DND-41 (cell line): ENCODE results near the gene DYNC1LI2.

Source experiments
- ATAC-seq: fragments of 200-7000 bp; cut with Tn5 transposase; 3 replicates; pipeline ENCODE4 v1.9.1; 2021; ENCODE audit warnings: low read depth; ENCODE audit not compliant: insufficient read depth
- DNase-seq: peaks from one replicate; pipeline ENCODE4 v3.0.0-alpha.2; 2020
- H2AFZ ChIP-seq: 2 replicates; pipeline ENCODE4 v1.6.0; 2012; ENCODE audit warnings: low read depth, low read length
- H3K27ac ChIP-seq: 2 replicates; pipeline ENCODE4 v1.5.1; 2012; ENCODE audit warnings: low read length, inconsistent platforms
- H3K27me3 ChIP-seq: fragments of 200-600 bp; sonication (generic); 2 replicates; pipeline ENCODE4 v1.6.0; 2012; ENCODE audit warnings: low read length, mild to moderate bottlenecking, inconsistent platforms; ENCODE audit not compliant: insufficient read depth, poor library complexity
- H3K36me3 ChIP-seq: 2 replicates; pipeline ENCODE4 v1.5.1; 2012; ENCODE audit warnings: low read length, inconsistent platforms; ENCODE audit not compliant: insufficient read depth
- H3K4me1 ChIP-seq: 2 replicates; pipeline ENCODE4 v1.5.1; 2012; ENCODE audit warnings: mild to moderate bottlenecking, low read length; ENCODE audit not compliant: insufficient read depth
- H3K4me2 ChIP-seq: 2 replicates; pipeline ENCODE4 v1.6.0; 2012; ENCODE audit warnings: mild to moderate bottlenecking, moderate library complexity, low read length, inconsistent platforms; ENCODE audit not compliant: insufficient read depth
- H3K4me3 ChIP-seq, 2 experiments: fragments of 200-600 bp in 1 of 2; shearing (Covaris generic) in 1 of 2; 2 replicates each; pipeline ENCODE4 v1.5.1; 2012 to 2016; ENCODE audit warnings: inconsistent platforms in 2 of 2, low read length in 2 of 2, mild to moderate bottlenecking in 2 of 2, low read depth in 1 of 2, moderate library complexity in 1 of 2
- H3K79me2 ChIP-seq: 2 replicates; pipeline ENCODE4 v1.6.0; 2012; ENCODE audit warnings: low read length, inconsistent platforms; ENCODE audit not compliant: insufficient read depth
- H3K9ac ChIP-seq: 2 replicates; pipeline ENCODE4 v1.6.0; 2012; ENCODE audit warnings: low read depth, mild to moderate bottlenecking, inconsistent platforms, low read length, moderate library complexity
- H3K9me3 ChIP-seq: 2 replicates; pipeline ENCODE4 v1.5.1; 2012; ENCODE audit warnings: low read length, moderate library complexity, mild to moderate bottlenecking, inconsistent platforms; ENCODE audit not compliant: insufficient read depth, severe bottlenecking
- H4K20me1 ChIP-seq: 2 replicates; pipeline ENCODE4 v1.6.0; 2012; ENCODE audit warnings: low read length; ENCODE audit not compliant: insufficient read depth
- EZH2 ChIP-seq: IDR thresholded peaks from 3 replicates; pipeline ENCODE4 v1.6.1; 2012; ENCODE audit warnings: borderline replicate concordance, low read depth, mild to moderate bottlenecking, moderate library complexity, low read length, inconsistent platforms; ENCODE audit not compliant: severe bottlenecking
- TF ChIP-seq, protein P1 (sequence below): IDR thresholded peaks from 2 replicates; pipeline ENCODE4 v1.5.1; 2012; ENCODE audit warnings: borderline replicate concordance, low read length, moderate library complexity, mild to moderate bottlenecking; ENCODE audit not compliant: poor library complexity, severe bottlenecking; ENCODE audit errors: extremely low read depth

Gene DYNC1LI2

GRCh38 chr16:66740010-66740409 lies 11.4 kb downstream of the DYNC1LI2 start:
- H2AFZ ChIP-seq: no peak overlapping the region
- no peak for TF ChIP-seq EZH2
- TF ChIP-seq, protein P1, sequence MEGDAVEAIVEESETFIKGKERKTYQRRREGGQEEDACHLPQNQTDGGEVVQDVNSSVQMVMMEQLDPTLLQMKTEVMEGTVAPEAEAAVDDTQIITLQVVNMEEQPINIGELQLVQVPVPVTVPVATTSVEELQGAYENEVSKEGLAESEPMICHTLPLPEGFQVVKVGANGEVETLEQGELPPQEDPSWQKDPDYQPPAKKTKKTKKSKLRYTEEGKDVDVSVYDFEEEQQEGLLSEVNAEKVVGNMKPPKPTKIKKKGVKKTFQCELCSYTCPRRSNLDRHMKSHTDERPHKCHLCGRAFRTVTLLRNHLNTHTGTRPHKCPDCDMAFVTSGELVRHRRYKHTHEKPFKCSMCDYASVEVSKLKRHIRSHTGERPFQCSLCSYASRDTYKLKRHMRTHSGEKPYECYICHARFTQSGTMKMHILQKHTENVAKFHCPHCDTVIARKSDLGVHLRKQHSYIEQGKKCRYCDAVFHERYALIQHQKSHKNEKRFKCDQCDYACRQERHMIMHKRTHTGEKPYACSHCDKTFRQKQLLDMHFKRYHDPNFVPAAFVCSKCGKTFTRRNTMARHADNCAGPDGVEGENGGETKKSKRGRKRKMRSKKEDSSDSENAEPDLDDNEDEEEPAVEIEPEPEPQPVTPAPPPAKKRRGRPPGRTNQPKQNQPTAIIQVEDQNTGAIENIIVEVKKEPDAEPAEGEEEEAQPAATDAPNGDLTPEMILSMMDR: peak; percentile 73
- H3K9me3 ChIP-seq: no peaks in the 10 kb centered on the region
- peaks cover 66% of the 10 kb centered on the region for H3K79me2 ChIP-seq
- no peaks in the 10 kb centered on the region for H3K4me1 ChIP-seq
- H3K36me3 ChIP-seq: peaks cover 95% of the 10 kb centered on the region
- H3K9ac ChIP-seq: no peak overlapping the region
- no peak overlapping the region for H3K4me2 ChIP-seq
- no peak overlapping the region for H3K27ac ChIP-seq
- H3K4me3 ChIP-seq: no peak overlapping the region
- peaks cover 23% of the 10 kb centered on the region for H4K20me1 ChIP-seq
- ATAC-seq (peak; percentile 82), DNase-seq (peak; percentile 48)
- H3K27me3 ChIP-seq: no peaks in the 10 kb centered on the region

DNA sequence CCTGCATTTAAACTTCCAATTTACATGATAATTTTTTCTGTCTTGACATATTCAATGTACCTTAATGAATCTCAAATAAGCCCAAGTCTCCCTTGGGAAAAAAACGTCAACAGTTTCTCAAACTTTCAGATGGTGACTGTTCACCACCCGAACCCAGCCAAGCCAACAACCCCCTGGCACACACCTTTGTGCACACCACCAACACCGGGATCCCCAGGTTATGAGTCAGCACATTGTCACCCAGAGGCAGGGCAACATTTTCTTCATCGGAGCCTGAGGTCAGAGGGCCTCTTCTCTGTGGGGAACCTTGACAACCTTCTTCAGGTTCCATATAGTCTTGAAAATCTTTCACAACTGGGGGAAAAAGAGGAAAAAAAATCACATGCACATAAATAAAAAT lies 15.5 kb downstream of the DYNC1LI2 start:
- TF ChIP-seq, protein P1: no peak
- TF ChIP-seq EZH2: no peak
- ATAC-seq (no peak), DNase-seq (no peak)
- peaks cover 16% of the 10 kb centered on the region for H4K20me1 ChIP-seq
- peaks cover 96% of the 10 kb centered on the region for H3K36me3 ChIP-seq
- H3K4me1 ChIP-seq: no peaks in the 10 kb centered on the region
- H3K27ac ChIP-seq: no peak overlapping the region
- H3K9me3 ChIP-seq: no peaks in the 10 kb centered on the region
- H3K79me2 ChIP-seq: peaks cover 32% of the 10 kb centered on the region
- no peak overlapping the region for H3K4me2 ChIP-seq
- H3K9ac ChIP-seq: no peak overlapping the region
- no peaks in the 10 kb centered on the region for H3K27me3 ChIP-seq
- H3K4me3 ChIP-seq: no peak overlapping the region
- H2AFZ ChIP-seq: no peak overlapping the region

DNA sequence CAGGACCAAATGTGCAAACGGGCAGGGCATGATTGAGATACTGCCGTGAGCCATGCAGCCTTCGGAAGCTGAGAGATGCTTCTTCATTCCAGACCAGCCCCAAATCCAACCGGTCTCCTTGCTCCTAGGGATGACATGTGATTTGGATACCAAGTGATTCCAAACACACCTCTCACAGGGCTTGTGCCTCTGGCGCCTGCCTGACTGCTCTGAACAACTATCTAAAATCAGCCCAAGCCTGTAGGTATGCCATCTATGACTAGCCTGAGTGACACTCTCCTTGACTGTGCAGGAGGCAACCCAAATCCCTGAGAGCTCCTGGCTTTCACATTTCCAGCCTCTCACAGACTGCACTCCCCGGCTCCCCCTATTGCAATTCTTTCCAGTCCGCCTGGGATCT lies 20.3 kb downstream of the DYNC1LI2 start:
- peaks cover 90% of the 10 kb centered on the region for H3K36me3 ChIP-seq
- H2AFZ ChIP-seq: no peak overlapping the region
- no peak overlapping the region for H3K4me2 ChIP-seq
- no peaks in the 10 kb centered on the region for H3K4me1 ChIP-seq
- no peak overlapping the region for H3K4me3 ChIP-seq
- no peak overlapping the region for H3K27ac ChIP-seq
- H4K20me1 ChIP-seq: peaks cover 11% of the 10 kb centered on the region; the same call in 1 of the 2 replicates
- TF ChIP-seq, protein P1: no peak
- no peak for TF ChIP-seq EZH2
- no peaks in the 10 kb centered on the region for H3K9me3 ChIP-seq
- no peaks in the 10 kb centered on the region for H3K79me2 ChIP-seq
- DNase-seq: no peak
- H3K9ac ChIP-seq: no peak overlapping the region
- no peaks in the 10 kb centered on the region for H3K27me3 ChIP-seq
- ATAC-seq: no peak

DNA sequence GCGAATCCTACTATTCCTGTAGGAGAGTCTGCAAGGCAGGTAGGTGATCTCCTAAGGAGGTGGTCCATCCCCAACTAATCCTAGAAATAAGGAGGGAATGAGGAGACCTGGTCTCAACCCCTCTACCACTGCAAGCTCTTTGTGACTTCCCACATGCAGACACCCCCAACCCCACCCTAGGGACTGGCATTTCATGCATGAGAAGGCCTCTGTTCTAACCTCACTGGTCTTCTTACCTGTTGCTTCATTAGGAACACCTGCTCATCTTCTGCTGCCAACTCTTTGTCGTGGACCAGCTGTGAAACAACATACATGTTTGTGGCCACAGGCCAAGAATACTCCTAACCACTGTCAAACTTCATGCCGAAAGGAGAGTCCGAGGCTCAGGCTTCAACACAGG lies 22.6 kb downstream of the DYNC1LI2 start:
- no peak overlapping the region for H3K4me3 ChIP-seq
- no peak overlapping the region for H3K9ac ChIP-seq
- H2AFZ ChIP-seq: no peak overlapping the region
- H4K20me1 ChIP-seq: peaks cover 11% of the 10 kb centered on the region; the same call in 1 of the 2 replicates
- H3K27ac ChIP-seq: no peak overlapping the region
- H3K27me3 ChIP-seq: no peaks in the 10 kb centered on the region
- DNase-seq: no peak
- no peaks in the 10 kb centered on the region for H3K79me2 ChIP-seq
- no peak overlapping the region for H3K4me2 ChIP-seq
- no peaks in the 10 kb centered on the region for H3K4me1 ChIP-seq
- ATAC-seq: 0 out of 3 replicates have a peak, but pooled peaks have one; percentile 7
- TF ChIP-seq, protein P1: no peak
- no peak for TF ChIP-seq EZH2
- no peaks in the 10 kb centered on the region for H3K9me3 ChIP-seq
- H3K36me3 ChIP-seq: peaks cover 93% of the 10 kb centered on the region
